Nephron (organoid): ENCODE data around the gene TSTD1.

Experiments used
- H3K27ac Mint-ChIP-seq, 3 experiments: 2 replicates each; pipeline ENCODE4 v1.8.0; 2020; ENCODE audit warnings: mixed read lengths in 3 of 3, mild to moderate bottlenecking in 2 of 3, moderate library complexity in 1 of 3
- H3K27me3 Mint-ChIP-seq: 2 replicates; pipeline ENCODE4 v1.8.0; 2021; ENCODE audit warnings: low read depth, mild to moderate bottlenecking, moderate library complexity, mixed read lengths
- H3K36me3 Mint-ChIP-seq: 2 replicates; pipeline ENCODE4 v1.8.0; 2020; ENCODE audit warnings: low read depth, mixed read lengths
- H3K4me1 Mint-ChIP-seq: 2 replicates; pipeline ENCODE4 v1.8.0; 2020; ENCODE audit warnings: mixed read lengths
- H3K4me3 Mint-ChIP-seq, 3 experiments: 2 replicates each; pipeline ENCODE4 v1.8.0; 2020; ENCODE audit warnings: mild to moderate bottlenecking in 3 of 3, mixed read lengths in 3 of 3, moderate library complexity in 2 of 3
- H3K9me3 Mint-ChIP-seq: 2 replicates; pipeline ENCODE4 v1.8.0; 2020; ENCODE audit warnings: mixed read lengths
- CTCF ChIP-seq, 3 experiments: fragments of 200-600 bp; sonication (generic); IDR thresholded peaks; one replicate each; pipeline ENCODE4 v1.5.0; 2021; ENCODE audit warnings: antibody characterized with exemption in 3 of 3; ENCODE audit not compliant: unreplicated experiment in 3 of 3

Gene TSTD1

DNA sequence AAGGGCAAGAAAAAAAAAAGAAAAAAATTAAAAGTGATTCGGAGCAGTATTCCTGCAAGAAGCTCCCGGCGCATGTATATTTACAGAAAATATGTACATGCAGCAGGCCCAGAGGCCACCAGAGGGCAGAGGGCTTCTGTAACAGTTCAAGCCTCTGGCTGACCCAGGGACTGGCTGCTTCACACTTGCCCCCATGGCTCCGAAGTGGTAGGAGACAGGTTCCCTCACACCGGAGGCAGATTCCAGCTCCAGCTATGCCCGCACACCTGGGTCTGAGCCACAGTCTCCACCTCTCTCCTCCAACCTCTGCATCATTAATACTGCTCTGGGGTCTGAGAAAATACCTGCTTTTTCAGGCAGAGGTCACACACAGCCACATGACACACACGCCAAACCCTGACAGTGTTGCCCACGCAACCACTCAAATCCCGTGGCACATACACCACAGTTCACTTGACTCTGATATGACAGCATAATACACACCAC is 33.2 kb upstream of the TSTD1 start:
- peaks cover 14% of the 10 kb centered on the region for H3K27me3 Mint-ChIP-seq
- H3K9me3 Mint-ChIP-seq: no peaks in the 10 kb centered on the region
- no peaks in the 10 kb centered on the region for H3K4me1 Mint-ChIP-seq
- TF ChIP-seq CTCF (IDR thresholded peaks at IDR 0.05; ENCODE audit: unreplicated experiment in 3 of 3): peak; percentile 21 to 42 (median 25)
- no peak overlapping the region for H3K27ac Mint-ChIP-seq
- H3K36me3 Mint-ChIP-seq: no peaks in the 10 kb centered on the region
- H3K4me3 Mint-ChIP-seq: no peak overlapping the region

GRCh38 chr1:161070761-161071160 is 32.0 kb upstream of the TSTD1 start:
- Mint-ChIP-seq H3K4me3 (no peak overlapping the region), H3K27me3 (peaks cover 18% of the 10 kb centered on the region), H3K9me3 (no peaks in the 10 kb centered on the region), H3K27ac (no peak overlapping the region), H3K36me3 (no peaks in the 10 kb centered on the region), H3K4me1 (no peaks in the 10 kb centered on the region)
- no peak for TF ChIP-seq CTCF (IDR thresholded peaks at IDR 0.05; ENCODE audit: unreplicated experiment in 3 of 3)

DNA sequence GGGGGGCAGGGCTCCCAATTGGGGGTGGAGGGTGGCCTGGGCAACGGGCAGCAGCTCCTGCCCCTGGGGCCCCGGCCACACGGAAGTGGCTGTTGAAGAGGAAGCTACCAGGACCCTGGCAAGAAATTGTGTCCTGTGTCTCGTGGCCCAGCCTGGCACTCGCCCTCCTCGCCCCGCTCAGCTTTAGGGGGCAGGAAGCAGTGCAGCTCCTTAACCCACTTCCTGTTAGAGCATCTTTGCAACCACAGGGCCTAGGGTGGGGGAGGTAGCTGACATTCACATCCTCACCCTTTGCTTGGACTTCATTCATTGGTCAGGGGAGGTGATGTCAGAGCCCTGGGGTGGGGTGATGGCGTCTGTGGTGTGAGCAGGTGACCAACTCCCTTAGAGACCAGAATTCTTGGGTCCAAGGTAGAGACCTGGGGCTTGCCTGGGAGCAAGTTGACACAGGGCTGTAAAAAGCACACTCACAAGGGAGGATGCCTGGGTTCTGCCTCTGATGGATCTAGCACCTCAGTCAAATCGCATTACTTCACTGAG is 31.0 kb upstream of the TSTD1 start, which contains the start of gene ARHGAP30:
ARHGAP30 (minus strand) TSS at position 161 of the 540 bp plus-strand sequence. CDS start 267 bp downstream, outside the sequence.
- Mint-ChIP-seq H3K27ac (no peak within 1 kb of the TSS), H3K9me3 (no peaks in the 10 kb centered on the region), H3K4me1 (no peaks in the 10 kb centered on the region), H3K4me3 (no peak within 1 kb of the TSS), H3K27me3 (peaks cover 18% of the 10 kb centered on the region), H3K36me3 (no peaks in the 10 kb centered on the region)
- TF ChIP-seq CTCF (IDR thresholded peaks at IDR 0.05; ENCODE audit: unreplicated experiment in 3 of 3): no peak

DNA sequence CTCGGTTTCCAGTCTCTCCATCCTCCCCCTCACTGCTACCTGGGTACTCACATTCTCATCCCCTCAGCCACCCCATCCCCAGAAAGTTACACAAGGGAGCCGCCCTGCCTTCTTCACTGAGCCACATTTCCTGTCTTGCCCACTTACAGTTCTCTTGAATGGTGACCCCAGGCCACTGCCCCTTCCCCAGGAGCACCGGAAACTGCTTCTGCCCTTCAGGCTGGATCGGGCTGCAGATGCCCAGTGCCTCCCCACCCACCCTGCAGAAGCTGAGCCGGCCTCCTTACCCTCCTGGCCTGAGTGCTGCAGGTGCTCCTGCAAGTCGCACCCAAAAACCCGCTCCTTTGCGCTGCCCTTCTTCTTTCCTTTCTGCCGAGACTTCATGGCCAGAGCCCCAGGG is 30.5 kb upstream of the TSTD1 start:
- H3K27ac Mint-ChIP-seq: no peak overlapping the region
- no peak for TF ChIP-seq CTCF (IDR thresholded peaks at IDR 0.05; ENCODE audit: unreplicated experiment in 3 of 3)
- no peaks in the 10 kb centered on the region for H3K9me3 Mint-ChIP-seq
- H3K4me3 Mint-ChIP-seq: no peak overlapping the region
- no peaks in the 10 kb centered on the region for H3K4me1 Mint-ChIP-seq
- H3K27me3 Mint-ChIP-seq: peaks cover 19% of the 10 kb centered on the region
- no peaks in the 10 kb centered on the region for H3K36me3 Mint-ChIP-seq

GRCh38 chr1:161068306-161069234 is 29.8 kb upstream of the TSTD1 start:
- Mint-ChIP-seq H3K4me1 (no peaks in the 10 kb centered on the region), H3K36me3 (no peaks in the 10 kb centered on the region), H3K9me3 (no peaks in the 10 kb centered on the region), H3K4me3 (no peak overlapping the region), H3K27me3 (peaks cover 22% of the 10 kb centered on the region), H3K27ac (no peak overlapping the region)
- TF ChIP-seq CTCF (IDR thresholded peaks at IDR 0.05; ENCODE audit: unreplicated experiment in 3 of 3): no peak
